Astrocyte of the hippocampus (primary cell): Measurements from ENCODE around the gene DDX41.
"Not testable (repeated sequence)": the region's sequence is repeated elsewhere in the genome, so short reads cannot be mapped to it uniquely, and the experiment has no call there.

Source experiments
- DNase-seq: peaks from one replicate; pipeline ENCODE4 v3.0.0; 2011; ENCODE audit warnings: low read depth, low spot score

Gene DDX41

DNA sequence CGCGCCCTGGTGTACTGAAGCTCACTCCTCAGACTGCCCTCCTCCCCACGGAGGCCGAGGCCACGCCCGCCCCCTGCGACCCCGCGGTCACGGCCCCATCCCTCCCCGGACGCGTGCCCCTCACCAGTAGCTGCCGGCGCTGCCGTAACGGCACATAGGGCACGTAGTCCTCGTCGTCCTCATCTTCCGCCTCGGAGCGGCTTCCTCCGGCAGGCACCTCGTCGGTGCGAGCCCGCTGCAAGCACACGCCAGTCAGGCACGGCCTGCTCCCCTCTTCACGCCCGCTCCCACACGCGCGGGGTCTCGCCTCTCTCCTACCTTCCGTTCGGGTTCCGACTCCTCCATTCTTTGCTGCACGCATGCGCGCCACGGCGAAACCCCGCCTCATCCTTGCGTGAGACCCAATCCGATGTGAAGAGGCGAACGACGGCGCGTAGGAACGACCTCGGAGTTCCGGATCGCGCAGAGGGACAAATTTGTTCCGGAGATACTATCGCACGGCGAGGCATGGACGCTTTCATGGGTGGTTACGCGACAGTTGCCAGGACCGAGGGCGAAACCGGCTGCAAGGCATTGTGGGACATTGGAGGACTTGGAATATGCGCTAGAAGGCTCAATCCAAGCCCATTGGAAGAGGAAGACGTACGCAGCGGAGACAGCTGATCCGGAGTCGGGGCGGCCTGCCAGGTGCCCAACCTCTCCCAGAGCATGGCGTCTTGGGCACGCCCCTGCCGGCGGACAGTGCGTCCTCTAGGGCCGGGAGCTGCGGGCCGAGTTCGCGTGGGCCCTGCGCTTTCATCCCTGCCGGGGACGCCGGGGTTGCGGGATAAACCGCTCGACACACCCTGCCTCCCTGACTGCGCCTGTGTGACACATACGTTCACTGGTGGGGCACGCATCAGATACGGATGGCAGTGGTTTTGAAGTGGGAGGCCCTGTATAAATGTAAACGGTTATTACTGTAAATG lies at the start of gene DDX41:
TSS of gene DDX41 (minus strand) at position 361 of the 968 bp plus-strand sequence. CDS start at position 345, 16 bp downstream.
- DNase-seq = peak; percentile 99

DNA sequence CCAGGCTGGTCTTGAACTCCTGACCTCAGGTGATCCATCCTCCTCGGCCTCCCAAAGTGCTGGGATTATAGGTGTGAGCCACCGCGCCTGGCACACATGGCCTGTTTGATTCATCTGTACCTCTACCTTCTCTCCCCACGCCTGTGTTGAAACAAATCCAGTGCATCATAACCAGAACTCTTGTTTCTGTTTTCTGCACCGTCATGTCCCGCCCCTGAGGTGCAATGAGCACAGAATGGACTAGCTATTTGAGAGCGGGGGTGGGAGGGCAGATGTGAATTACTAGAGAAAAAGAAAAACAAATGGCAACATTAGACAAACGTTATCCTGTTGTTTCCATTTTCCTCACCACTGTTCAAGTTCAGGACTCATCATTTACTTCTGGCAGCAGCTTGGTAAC lies 48.3 kb upstream of the DDX41 start:
- DNase-seq = no peak

- DNase-seq = not testable (repeated sequence)
These were observed 42.7 kb upstream of the DDX41 start for GRCh38 chr5:177559446-177559941.

DNA sequence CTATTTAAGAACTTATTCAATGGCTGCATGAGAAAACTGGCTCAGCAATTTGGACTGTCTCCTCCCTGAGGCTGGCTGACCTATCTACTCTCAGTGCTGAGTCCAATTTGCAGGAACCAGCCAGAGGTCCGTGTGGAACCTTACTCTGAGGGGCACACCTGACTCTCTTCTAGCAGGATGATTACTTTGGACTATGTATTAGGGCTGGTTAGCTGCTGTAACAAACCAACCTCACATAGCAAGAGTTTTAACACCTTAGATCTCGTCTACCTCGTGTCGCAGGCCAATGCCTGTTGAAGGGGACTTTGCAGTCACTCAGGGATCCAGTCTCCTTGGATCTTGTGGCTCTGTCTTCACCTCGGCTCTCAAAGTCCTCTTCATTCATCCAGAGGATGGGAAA lies 41.0 kb upstream of the DDX41 start:
- DNase-seq = no peak

DNA sequence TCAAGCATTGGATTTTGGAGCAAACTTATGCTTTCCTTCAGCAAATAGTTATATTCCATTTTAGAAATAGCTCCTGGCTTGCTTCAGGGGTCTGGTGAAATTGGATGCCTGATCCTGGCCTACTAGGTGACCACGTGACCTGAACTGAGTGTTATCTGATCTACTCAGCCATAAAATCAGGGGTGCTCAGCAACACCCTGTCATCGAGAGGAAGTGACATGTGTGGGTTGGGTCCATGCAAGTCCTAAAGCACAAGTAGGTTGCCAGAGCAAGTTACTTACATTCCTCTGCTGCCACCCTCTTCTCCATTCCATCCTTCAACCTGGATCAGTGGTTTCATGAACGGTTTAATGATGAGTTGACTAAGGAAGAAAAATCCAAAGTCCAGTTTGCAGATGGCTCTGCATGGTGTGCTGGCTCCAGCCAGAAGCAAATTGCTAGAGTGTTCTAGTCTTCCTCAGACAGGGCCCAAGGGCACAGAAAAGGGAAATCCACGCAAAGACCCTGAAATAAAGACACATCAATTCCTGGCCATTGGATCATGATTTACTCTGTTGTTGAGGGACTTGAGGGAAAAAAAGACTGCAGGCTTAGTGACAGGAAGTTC lies 40.4 kb upstream of the DDX41 start:
- DNase-seq = no peak

- no peak for DNase-seq
These were observed 38.9 kb upstream of the DDX41 start for GRCh38 chr5:177555665-177556064.

DNA sequence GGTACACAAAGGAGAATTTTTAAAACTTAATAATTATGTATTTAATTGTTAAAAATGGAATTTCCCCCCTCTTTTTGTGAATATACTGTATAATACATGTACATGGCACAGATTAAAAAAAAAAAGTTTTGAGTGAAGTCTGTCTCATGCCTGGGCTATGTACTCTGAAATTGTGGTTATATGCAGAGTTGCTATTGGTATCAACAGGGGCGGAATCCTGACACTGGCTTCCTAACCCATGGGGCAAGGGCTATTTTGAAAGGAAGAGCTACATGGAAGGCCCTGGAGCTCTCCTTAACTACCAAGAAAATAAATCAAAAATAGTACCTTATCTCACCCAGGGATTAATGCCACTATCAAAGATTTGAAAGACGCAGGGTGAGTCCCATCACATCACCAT lies 38.5 kb upstream of the DDX41 start:
- no peak for DNase-seq

DNA sequence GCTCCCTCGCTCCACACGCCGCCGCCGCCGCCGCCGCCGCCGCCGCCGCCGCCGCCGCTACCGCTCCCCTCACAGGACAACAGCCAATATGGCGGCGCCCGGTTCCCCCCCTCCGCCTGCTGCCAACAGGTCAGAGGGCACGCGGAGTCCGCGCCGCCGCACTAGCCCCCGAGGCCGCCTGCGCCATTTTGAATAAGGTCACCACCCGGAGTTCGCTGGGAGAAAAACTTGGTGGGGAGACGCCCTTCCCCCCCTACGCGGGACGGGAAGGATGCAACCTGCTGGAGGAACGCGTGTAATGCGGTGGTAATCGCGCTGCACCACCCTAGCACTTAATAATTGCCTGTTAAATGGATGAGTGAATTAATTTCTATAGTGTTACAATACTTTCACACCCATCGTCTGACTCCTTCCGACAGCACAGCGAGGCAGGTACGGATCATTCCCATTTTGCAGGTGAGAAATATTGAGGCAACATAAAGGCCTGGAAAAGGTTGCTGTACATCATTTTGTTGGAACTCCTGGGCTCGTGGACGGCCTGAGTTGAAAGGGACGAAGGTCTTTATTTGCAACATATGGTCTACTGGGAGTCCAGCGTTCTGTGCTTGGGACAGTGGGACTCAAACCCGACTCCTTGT lies 37.8 kb upstream of the DDX41 start, which contains the start of gene FAM193B:
TSS of gene FAM193B (minus strand) at position 90 of the 638 bp plus-strand sequence. CDS start 105 bp downstream, outside the sequence.
- DNase-seq = peak; percentile 97

GRCh38 chr5:177553671-177554429 lies 37.1 kb upstream of the DDX41 start:
- peak; percentile 59 for DNase-seq

DNA sequence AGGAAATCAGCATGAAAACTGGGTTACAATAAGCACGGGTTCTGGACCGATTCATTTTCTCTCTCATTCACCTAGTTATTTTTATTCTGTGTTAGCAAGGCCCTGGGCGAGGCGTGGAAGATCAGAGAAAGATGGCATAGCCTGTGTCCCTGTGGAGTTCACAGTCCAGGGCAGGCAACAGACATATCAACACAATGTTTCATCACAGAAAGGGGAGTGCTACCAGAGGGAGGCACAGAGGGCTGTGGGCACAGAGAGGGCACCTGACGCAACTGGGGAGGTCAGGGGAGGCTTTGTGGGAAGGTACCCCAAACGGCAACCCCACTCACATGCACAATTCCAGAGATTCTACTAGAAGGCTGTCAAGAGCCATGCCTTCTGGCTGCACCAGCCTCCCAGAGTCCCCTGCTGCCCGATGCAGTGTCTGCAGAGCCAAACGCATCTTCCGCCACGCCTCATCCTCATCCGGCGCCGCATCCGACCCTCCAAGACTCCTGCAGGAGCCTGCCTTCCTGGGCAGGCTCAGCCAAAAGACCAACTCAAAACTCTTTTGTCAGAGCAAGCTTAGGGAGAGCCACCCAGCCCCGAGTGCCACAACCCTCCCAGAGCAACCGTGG lies 36.2 kb upstream of the DDX41 start:
- peak; percentile 25 for DNase-seq

DNA sequence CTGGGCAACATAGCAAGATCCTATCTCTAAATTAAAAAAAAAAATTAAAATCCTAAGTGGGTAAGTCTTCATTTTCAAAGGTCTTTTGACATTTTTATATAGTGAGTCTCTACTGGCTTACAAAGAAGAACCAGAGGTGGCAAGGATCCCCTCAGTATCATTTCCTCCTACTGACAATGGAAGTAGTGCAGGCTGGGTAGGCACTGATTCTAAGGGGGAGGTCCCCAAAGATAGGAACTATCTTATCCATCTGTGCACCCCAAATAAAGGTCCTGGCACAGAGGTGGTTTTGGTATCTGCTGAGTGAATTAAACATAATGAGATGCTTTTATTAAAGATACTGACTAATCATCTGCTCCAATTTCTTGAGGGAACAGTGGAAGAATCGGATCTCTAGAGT lies 33.4 kb upstream of the DDX41 start:
- no peak for DNase-seq

- DNase-seq = no peak
These were observed 31.7 kb upstream of the DDX41 start for GRCh38 chr5:177548495-177548894.

GRCh38 chr5:177547736-177548135 lies 31.0 kb upstream of the DDX41 start:
- no peak for DNase-seq

- peak; percentile 93 for DNase-seq
These were observed 29.5 kb upstream of the DDX41 start for GRCh38 chr5:177546258-177546741.

GRCh38 chr5:177545487-177546257 lies 28.9 kb upstream of the DDX41 start:
- no peak for DNase-seq

- no peak for DNase-seq
These were observed 26.2 kb upstream of the DDX41 start for GRCh38 chr5:177542816-177543465.

GRCh38 chr5:177540438-177540837 lies 23.7 kb upstream of the DDX41 start:
- no peak for DNase-seq

- DNase-seq = no peak
These were observed 22.6 kb upstream of the DDX41 start for GRCh38 chr5:177539411-177539810.

DNA sequence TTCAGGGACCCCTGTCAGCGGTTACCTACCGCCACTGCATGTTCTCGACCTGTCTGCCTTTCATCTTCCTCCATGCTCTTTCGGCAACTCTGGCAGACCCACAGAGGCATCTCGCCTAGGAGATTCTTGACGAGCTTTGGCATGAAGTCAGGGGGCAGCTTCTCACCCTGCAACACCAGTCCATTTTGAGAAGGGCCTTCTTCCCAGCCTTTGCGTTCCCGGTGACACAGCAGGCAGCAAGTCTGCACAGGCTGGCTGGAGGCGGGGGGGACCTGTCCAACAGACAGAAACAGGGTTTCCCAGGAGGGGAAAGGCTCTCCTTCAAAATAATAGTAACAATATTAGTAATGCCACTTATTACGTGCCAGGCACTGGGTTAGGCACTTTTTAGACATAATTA lies 22.1 kb upstream of the DDX41 start:
- no peak for DNase-seq
